Vagina (tissue), 2 donors: ENCODE data around the gene PI4KA.
"Not testable (repeated sequence)": the region's sequence is repeated elsewhere in the genome, so short reads cannot be mapped to it uniquely, and the experiment has no call there.

Experiments used
- POLR2A ChIP-seq, 2 donors: fragments of 450-650 bp; IDR thresholded peaks; one replicate each; pipeline ENCODE4 v1.6.1; 2017; ENCODE audit warnings: antibody characterized with exemption in 2 of 2, mild to moderate bottlenecking in 2 of 2, moderate library complexity in 2 of 2
- POLR2AphosphoS5 ChIP-seq, 2 donors: sonication (generic); formaldehyde crosslinking; IDR thresholded peaks; one replicate each; pipeline ENCODE4 v1.9.0; 2017; ENCODE audit warnings: antibody characterized with exemption in 2 of 2, mild to moderate bottlenecking in 2 of 2, low read depth in 1 of 2; ENCODE audit not compliant: insufficient read depth in 1 of 2
- TF ChIP-seq, protein P1 (sequence below), 3 experiments: fragments of 450-650 bp in 2 of 3; fragments of 200-600 bp in 1 of 3; sonication (generic) in 1 of 3; IDR thresholded peaks; one replicate each; pipeline ENCODE4 v1.5.1; 2017 to 2019; ENCODE audit warnings: antibody characterized with exemption in 3 of 3, mild to moderate bottlenecking in 2 of 3, moderate library complexity in 2 of 3

DNA sequence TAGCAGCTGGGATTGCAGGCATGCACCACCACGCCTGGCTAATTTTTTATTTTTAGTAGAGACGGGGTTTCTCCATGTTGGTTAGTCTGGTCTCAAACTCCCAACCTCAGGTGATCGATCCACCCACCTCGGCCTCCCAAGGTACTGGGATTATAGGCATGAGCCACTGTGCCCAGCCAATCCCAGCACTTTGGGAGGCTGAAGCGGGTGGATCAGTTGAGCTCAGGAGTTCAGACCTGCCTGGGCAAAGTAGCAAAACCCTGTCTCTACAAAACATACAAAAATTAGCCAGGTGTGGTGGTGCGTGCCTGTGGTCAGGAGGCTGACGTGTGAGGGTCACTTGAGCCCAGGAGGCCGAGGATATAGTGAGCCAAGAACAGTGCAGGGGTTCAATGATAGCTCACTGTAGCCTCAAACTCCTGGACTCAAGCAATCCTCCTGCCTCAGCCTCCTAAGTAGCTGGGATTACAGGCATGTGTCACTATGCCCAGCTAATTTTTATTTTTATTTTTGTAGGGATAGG lies 36.8 kb downstream of the PI4KA start:
- TF ChIP-seq POLR2A (IDR thresholded peaks at IDR 0.05); POLR2AphosphoS5 (IDR thresholded peaks at IDR 0.05; ENCODE audit: insufficient read depth in 1 of 2, low read depth in 1 of 2): not testable (repeated sequence)
- TF ChIP-seq, protein P1, sequence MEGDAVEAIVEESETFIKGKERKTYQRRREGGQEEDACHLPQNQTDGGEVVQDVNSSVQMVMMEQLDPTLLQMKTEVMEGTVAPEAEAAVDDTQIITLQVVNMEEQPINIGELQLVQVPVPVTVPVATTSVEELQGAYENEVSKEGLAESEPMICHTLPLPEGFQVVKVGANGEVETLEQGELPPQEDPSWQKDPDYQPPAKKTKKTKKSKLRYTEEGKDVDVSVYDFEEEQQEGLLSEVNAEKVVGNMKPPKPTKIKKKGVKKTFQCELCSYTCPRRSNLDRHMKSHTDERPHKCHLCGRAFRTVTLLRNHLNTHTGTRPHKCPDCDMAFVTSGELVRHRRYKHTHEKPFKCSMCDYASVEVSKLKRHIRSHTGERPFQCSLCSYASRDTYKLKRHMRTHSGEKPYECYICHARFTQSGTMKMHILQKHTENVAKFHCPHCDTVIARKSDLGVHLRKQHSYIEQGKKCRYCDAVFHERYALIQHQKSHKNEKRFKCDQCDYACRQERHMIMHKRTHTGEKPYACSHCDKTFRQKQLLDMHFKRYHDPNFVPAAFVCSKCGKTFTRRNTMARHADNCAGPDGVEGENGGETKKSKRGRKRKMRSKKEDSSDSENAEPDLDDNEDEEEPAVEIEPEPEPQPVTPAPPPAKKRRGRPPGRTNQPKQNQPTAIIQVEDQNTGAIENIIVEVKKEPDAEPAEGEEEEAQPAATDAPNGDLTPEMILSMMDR (IDR thresholded peaks at IDR 0.05) = not testable (repeated sequence)
